Peyer's patch (tissue), 4 donors: ENCODE data around the gene F3.

Source experiments
- CTCF ChIP-seq, 6 experiments: fragments of 450-650 bp in 4 of 6; fragments of 200-600 bp in 2 of 6; sonication (generic) in 1 of 6; IDR thresholded peaks; one replicate each; pipeline ENCODE4 v1.5.1; 2017 to 2019; ENCODE audit warnings: antibody characterized with exemption in 6 of 6, mild to moderate bottlenecking in 3 of 6, moderate library complexity in 1 of 6
- POLR2A ChIP-seq, 2 donors: fragments of 450-650 bp; IDR thresholded peaks; one replicate each; pipeline ENCODE4 v1.5.1; 2017; ENCODE audit warnings: antibody characterized with exemption in 2 of 2, mild to moderate bottlenecking in 2 of 2, moderate library complexity in 2 of 2

DNA sequence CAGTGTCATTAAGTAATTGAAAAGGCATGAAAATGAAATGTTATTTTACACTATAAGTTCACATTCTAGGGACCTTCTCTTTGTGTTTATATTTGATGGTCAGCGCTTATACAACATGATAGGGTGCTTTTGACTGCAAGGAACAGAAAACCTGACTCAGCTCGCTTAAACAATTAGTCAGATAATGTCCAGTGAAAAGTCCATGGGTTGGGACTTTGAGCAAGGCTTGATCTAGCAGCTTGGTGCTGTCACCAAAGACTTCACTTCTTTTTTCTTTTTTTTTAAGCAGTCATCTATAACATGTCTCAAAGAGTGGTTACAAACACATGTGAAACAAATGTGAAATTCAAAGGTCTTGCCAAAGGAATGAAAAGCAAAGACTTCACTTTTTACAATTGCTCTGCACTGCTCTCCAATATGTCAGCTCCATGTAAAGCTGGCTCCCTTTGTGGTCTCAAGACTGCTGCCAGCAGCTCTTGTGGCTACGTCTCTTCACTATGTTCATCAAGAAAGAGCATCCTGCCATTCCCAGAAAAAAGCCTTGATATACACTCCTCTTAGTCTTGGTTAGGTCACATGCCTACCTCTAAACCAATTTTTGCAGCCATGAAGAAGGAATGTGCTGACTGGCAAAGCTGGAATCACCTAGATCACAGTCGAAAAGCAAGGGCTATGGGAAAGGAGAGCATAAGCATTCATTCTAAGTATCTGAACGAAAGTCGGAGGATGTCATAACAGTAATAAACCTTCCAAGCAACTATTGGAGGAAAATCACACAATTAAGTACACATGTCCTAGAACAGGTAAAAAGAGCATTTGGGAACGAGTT lies 15.2 kb downstream of the F3 start:
- no peak for TF ChIP-seq CTCF (IDR thresholded peaks at IDR 0.05)
- no peak for TF ChIP-seq POLR2A (IDR thresholded peaks at IDR 0.05)
